HFFc6 (cell line): ENCODE results near the gene RBM17. TPM values are rescaled to one million over a fixed set of nuclear protein-coding genes. Genes with fewer than 3 reads are reported as not detected.

Source experiments
- DNase-seq: peaks from one replicate; pipeline ENCODE4 v3.0.0-alpha.2; 2018
- H3K27ac Mint-ChIP-seq: 2 replicates; pipeline ENCODE4 v1.8.0; 2020; ENCODE audit warnings: mild to moderate bottlenecking, mixed read lengths
- H3K27me3 Mint-ChIP-seq: 2 replicates; pipeline ENCODE4 v1.8.0; 2021; ENCODE audit warnings: mild to moderate bottlenecking, moderate library complexity, mixed read lengths; ENCODE audit not compliant: insufficient read depth
- H3K36me3 Mint-ChIP-seq: 2 replicates; pipeline ENCODE4 v1.8.0; 2021; ENCODE audit warnings: low read depth, mixed read lengths
- H3K4me1 Mint-ChIP-seq: 2 replicates; pipeline ENCODE4 v1.8.0; 2020; ENCODE audit warnings: low read depth, mixed read lengths
- H3K4me3 Mint-ChIP-seq: 2 replicates; pipeline ENCODE4 v1.8.0; 2020; ENCODE audit warnings: mild to moderate bottlenecking, moderate library complexity, mixed read lengths
- H3K9me3 Mint-ChIP-seq: 2 replicates; pipeline ENCODE4 v1.8.0; 2020; ENCODE audit warnings: mild to moderate bottlenecking, mixed read lengths
- total RNA-seq, 6 experiments: library from RNA; stranded (reverse); fragmentation: NEBNext Ultra II Directional; extraction: Animal tissue kit (Norgen Biotek cat#: 25700); gene quantifications; 2 replicates in 1 of 6; 3 replicates in 5 of 6; pipeline ENCODE4 v1.2.3, GENCODE V29; 2021
- TF ChIP-seq, protein P1 (sequence below): fragments of 200-600 bp; sonication (generic); IDR thresholded peaks from 2 replicates; pipeline ENCODE4 v1.5.0; 2021; ENCODE audit warnings: antibody characterized with exemption, mild to moderate bottlenecking

Gene RBM17
- total RNA-seq, 6 experiments from 2014 or later = 53.4 to 75.2 (median 66.3) TPM

DNA sequence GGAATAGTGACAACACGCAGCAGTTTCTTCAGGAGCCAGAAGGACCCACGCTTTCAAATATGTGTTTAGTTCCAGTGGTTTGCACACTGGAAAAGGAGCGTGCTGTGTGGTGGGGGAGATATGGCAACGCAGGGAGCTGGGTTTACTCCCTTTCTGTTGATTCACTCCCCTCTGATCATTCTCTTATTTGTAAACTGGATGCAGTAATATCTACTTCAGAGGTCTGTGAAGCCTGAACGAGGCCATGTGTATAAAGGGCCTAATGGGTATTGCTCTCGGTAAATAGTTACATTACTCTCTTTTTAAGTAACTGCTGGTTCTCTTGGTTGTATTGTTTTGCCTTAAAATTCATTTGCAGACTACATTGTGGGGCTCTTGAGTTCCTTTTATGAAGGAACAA is 19.2 kb downstream of the RBM17 start:
- Mint-ChIP-seq H3K27ac (no peak overlapping the region), H3K4me1 (peaks cover 10% of the 10 kb centered on the region), H3K9me3 (no peaks in the 10 kb centered on the region), H3K27me3 (0 out of 2 replicates have a peak, but pooled peaks cover 2% of the 10 kb centered on the region), H3K36me3 (peaks cover 29% of the 10 kb centered on the region), H3K4me3 (no peak overlapping the region)
- TF ChIP-seq, protein P1, sequence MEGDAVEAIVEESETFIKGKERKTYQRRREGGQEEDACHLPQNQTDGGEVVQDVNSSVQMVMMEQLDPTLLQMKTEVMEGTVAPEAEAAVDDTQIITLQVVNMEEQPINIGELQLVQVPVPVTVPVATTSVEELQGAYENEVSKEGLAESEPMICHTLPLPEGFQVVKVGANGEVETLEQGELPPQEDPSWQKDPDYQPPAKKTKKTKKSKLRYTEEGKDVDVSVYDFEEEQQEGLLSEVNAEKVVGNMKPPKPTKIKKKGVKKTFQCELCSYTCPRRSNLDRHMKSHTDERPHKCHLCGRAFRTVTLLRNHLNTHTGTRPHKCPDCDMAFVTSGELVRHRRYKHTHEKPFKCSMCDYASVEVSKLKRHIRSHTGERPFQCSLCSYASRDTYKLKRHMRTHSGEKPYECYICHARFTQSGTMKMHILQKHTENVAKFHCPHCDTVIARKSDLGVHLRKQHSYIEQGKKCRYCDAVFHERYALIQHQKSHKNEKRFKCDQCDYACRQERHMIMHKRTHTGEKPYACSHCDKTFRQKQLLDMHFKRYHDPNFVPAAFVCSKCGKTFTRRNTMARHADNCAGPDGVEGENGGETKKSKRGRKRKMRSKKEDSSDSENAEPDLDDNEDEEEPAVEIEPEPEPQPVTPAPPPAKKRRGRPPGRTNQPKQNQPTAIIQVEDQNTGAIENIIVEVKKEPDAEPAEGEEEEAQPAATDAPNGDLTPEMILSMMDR = no peak
- DNase-seq = no peak

DNA sequence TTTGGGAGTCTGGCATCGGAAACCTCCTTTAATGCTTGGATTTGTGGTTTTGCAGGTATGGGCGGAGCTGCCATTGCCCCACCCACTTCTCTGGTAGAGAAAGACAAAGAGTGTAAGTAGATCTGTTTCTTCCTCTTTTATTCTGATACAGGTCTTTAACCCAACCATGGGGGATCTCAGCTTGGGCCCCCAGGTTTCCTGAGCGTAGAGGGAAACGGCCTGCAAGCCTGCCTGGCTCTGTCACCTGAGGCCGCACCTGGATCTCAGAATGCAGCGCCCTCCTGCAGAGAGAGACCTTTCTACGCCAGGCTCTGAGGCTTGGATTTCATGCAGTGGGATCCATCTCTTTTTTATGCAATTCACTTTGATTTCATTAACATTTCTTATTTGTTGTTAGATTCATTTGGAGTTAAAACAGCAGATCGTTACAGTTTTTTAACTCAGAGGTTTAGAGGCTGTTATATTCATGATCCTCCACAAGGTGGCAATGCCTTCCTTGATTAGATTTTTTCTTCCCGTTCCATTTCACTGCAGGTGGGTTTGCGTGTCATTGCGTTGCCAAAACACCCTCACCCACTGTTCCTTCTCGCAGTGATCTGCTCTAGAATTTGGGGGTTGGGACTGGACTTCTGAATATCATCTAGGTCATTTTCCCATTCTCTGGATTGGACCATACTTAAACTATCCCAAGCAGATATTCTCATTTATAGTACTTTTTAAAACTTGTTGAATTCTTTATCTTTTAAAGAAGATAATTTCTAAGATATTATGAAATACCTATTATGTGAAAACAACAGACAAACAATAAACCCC is 20.0 kb downstream of the RBM17 start:
- H3K36me3 Mint-ChIP-seq = peaks cover 33% of the 10 kb centered on the region
- 0 out of 2 replicates have a peak, but pooled peaks cover 2% of the 10 kb centered on the region for H3K27me3 Mint-ChIP-seq
- TF ChIP-seq, protein P1 = peak; percentile 90
- peaks cover 18% of the 10 kb centered on the region for H3K4me1 Mint-ChIP-seq
- H3K4me3 Mint-ChIP-seq = no peak overlapping the region
- no peak overlapping the region for H3K27ac Mint-ChIP-seq
- no peaks in the 10 kb centered on the region for H3K9me3 Mint-ChIP-seq
- DNase-seq = peak; percentile 18

DNA sequence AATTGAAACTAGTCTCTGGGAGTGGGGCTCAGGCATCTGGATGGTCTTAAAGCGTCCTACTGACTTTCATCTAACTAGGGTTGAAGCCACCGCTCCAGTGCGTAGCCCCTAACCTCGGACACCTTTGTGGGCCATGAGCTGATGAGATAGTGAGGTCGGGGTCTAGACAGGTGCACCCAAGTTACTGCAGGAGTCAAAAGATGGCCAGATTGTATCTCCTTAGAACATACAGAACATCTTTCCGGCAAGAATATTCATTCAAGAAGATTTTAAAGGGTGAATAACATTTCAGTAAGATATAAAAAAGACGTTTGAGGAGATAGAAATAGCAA is 20.6 kb downstream of the RBM17 start:
- H3K4me3 Mint-ChIP-seq = no peak overlapping the region
- H3K9me3 Mint-ChIP-seq = no peaks in the 10 kb centered on the region
- H3K27me3 Mint-ChIP-seq = 0 out of 2 replicates have a peak, but pooled peaks cover 2% of the 10 kb centered on the region
- no peak overlapping the region for H3K27ac Mint-ChIP-seq
- H3K36me3 Mint-ChIP-seq = peaks cover 39% of the 10 kb centered on the region
- H3K4me1 Mint-ChIP-seq = peaks cover 24% of the 10 kb centered on the region
- DNase-seq = no peak
- TF ChIP-seq, protein P1 = no peak

DNA sequence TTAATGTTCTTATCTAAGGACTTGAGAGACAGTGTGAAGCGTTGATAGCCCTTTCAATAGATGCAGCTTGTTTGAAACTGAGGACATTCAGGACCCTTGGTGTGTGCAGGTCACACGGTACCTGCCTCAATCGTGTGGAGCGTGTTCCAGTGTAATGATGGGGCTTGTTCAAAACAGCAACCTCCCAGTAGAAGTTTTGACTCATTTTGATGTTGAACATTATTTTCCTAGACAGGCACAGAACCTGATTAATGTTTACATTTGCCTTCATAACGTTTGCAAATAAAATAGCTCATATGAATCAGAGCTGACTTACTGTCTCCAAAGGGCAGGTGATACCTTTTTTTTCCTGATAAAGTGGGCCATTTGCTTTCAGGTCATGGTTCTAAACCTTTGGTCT is 21.3 kb downstream of the RBM17 start:
- peaks cover 31% of the 10 kb centered on the region for H3K4me1 Mint-ChIP-seq
- TF ChIP-seq, protein P1 = no peak
- peaks cover 2% of the 10 kb centered on the region; the same call in 1 of the 2 replicates for H3K27me3 Mint-ChIP-seq
- no peak overlapping the region for H3K4me3 Mint-ChIP-seq
- no peak for DNase-seq
- H3K36me3 Mint-ChIP-seq = peaks cover 43% of the 10 kb centered on the region
- no peak overlapping the region for H3K27ac Mint-ChIP-seq
- H3K9me3 Mint-ChIP-seq = no peaks in the 10 kb centered on the region

DNA sequence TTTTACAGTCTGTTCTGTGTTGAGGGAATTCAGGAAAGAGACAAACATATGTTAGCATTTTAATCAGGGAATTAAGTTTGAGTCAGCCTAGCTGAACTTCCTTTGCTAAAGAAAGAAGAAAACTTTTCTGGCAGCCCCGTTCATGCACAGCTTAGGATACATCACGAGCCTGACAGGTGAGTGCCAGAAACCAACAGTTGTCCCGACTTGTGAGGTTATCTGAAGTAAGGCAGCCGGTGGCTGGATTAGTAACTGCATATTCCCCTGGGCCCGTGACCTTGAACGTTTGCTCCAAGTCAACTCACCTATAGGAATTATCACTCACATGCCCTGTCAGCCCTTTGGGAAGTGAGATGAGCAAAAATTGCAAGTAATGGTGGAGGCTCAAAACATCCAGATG is 24.1 kb downstream of the RBM17 start:
- Mint-ChIP-seq H3K27me3 (no peaks in the 10 kb centered on the region; the same call in 1 of the 2 replicates), H3K27ac (peak overlapping the region; percentile 49; the same call in 1 of the 2 replicates), H3K4me1 (peaks cover 43% of the 10 kb centered on the region), H3K9me3 (no peaks in the 10 kb centered on the region), H3K36me3 (peaks cover 53% of the 10 kb centered on the region), H3K4me3 (no peak overlapping the region)
- TF ChIP-seq, protein P1 = no peak
- DNase-seq = no peak
